UCSD-AML1 (cell line): ENCODE measurements around the gene SLC43A1.

Experiments
- DNase-seq: peaks from one replicate; lab custom pipeline; 2025; ENCODE audit not compliant: unreplicated experiment; lab: John Stamatoyannopoulos, UW

Gene SLC43A1

GRCh38 chr11:57434640-57435546 lies 80.6 kb downstream of the SLC43A1 start:
- DNase-seq: no peak
